HG02973 (cell line): ENCODE data around the gene SOD2.
"Not testable (repeated sequence)": the region's sequence is repeated elsewhere in the genome, so short reads cannot be mapped to it uniquely, and the experiment has no call there.

Source experiments
- ATAC-seq: cut with Tn5 transposase; IDR thresholded peaks from one replicate; pipeline ENCODE4 v1.9.1; 2021; ENCODE audit warnings: moderate library complexity; ENCODE audit not compliant: unreplicated experiment

SOD2 gene

DNA sequence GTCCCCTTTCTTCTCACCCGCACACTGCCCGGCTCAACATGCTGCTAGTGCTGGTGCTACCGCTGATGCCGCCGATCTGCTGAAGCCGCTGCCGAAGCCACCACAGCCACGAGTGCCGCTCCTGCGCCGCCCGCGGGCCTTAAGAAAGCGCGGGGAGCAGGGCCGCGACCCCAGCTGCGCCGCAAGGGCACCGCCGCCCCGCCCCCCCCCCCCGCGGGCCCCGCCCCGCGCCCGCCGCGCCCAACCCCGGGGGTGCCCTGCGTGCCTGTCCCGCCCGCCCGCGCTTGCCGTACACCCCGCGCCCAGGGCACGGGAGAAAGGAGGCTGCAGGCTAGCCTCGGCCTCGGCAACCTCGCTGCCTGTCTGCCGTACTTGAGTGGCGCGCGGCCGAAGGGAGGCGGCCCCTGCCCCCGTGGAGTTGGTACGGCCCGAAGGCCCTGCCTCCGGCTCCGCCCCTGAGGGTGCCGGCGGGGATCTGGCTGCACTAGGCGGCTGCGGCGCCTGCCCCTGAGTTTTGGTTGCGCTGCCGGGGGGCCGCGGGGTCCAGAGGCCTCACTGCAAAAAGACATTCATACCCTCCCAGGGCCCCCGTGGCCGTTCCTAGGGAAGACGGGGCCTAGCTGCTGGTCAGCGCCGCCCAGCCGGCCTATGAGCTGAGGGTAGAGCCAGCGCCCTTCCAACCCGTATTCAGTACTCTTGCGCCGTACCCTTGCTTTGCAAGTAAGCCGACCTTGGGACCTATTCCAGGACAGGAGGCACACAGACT is at the start of gene SOD2:
SOD2 (minus strand) TSS at position 114 of the 766 bp plus-strand sequence; CDS start at position 40, 74 bp downstream.
- peak; percentile 71 for ATAC-seq

- ATAC-seq: no peak
Observed at GRCh38 chr6:159742165-159742564, 49.1 kb upstream of the SOD2 start.

- ATAC-seq: no peak
Observed at GRCh38 chr6:159739341-159739740, 46.3 kb upstream of the SOD2 start.

- no peak for ATAC-seq
Observed at GRCh38 chr6:159736908-159737307, 43.9 kb upstream of the SOD2 start.

DNA sequence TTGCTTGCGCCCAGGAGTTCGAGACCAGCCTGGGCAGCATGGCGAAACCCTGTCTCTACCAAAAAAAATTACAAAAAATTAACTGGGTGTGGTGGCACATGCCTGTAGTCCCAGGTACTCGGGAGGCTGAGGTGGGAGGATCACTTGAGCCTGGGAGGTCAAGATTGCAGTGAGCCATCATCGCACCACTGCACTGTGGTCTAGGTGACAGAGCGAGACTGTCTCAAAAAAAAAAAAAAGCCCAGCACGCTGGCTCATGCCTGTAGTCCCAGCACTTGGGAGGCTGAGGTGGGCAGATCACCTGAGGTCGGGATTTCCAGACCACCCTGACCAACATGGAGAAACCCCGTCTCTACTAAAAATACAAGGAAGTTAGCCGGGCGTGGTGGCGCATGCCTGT is 40.4 kb upstream of the SOD2 start:
- not testable (repeated sequence) for ATAC-seq

GRCh38 chr6:159732550-159732949 is 39.5 kb upstream of the SOD2 start:
- not testable (repeated sequence) for ATAC-seq

- ATAC-seq: no peak
Observed at GRCh38 chr6:159730332-159730676, 37.3 kb upstream of the SOD2 start.

DNA sequence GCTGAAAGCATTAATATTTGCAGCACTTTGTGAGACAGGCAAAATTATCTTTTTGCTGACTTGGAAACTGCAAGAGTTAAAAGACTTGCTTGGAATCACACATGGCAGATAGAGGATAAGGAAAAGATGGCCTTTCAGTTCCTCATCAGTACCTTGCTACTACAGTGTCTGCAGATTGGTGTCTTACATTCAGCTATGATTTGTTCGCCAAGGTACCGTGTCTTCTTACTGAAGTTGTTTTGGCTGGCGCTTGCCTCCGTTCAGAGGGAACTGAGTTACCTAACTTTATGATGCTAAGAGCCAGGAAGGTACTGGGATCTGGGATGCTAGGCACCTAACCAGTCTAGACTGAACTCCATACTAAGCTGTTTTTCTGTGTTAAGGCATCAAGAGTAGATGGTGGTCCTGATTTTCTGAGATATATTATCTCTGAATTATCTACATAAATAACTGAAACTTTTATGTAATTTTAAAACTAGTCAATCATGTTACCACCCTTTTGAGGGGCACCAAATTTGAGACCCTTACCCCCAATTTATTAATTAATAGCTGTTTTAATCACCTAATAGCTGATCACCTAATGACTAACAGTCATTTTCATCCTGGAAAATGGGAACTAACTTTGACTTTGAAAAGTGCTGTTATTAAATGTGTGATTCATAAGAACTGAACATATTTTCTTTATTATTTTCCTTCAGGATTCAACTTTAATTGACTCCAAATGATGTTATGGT is 36.7 kb upstream of the SOD2 start:
- ATAC-seq: no peak

- no peak for ATAC-seq
Observed at GRCh38 chr6:159728531-159728964, 35.5 kb upstream of the SOD2 start.

DNA sequence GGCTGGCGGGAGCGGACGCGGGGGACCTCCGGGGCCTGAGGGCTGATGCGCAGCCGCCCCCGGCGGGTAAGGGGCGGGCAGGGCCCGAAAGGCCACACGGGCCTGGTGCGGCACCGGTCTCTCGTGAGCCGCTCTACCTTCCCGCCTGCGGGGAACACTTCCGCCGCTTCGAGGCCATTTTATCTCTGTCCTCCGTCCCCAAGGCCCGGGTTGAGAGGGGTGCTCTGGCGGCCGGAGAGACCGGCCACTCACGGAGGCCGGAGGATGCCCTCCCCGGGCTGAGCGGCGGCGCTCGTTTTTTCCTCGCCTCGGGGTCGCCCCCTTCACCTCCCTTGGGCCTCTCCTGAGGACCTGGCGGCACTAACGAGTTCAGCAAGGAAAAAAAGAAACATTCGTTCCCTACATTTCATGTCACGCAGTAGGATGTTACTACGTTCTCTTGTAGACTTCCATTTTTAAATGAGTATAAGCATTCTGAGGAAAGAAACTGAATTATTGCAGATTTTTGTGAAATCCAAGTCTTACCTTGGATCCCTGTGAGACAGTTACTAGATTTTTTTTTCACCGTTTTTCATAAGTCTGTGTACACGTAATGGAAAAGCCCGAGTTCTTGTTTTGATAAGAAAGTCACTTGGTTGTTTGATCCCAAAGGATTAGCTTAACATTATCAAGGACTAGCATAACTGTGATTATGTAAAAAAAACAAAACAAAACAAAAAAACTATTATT is 34.8 kb upstream of the SOD2 start:
- ATAC-seq: peak; percentile 29

GRCh38 chr6:159726918-159727716 is 34.1 kb upstream of the SOD2 start, which contains the start of gene WTAP:
Gene WTAP, plus strand, starts transcription at chr6:159727506. Its CDS starts 8,760 bp downstream, at chr6:159736266.
- peak; percentile 72 for ATAC-seq

GRCh38 chr6:159726255-159726917 is 33.3 kb upstream of the SOD2 start:
- ATAC-seq: peak; percentile 21

- not testable (repeated sequence) for ATAC-seq
Observed at GRCh38 chr6:159725208-159725607, 32.2 kb upstream of the SOD2 start.

DNA sequence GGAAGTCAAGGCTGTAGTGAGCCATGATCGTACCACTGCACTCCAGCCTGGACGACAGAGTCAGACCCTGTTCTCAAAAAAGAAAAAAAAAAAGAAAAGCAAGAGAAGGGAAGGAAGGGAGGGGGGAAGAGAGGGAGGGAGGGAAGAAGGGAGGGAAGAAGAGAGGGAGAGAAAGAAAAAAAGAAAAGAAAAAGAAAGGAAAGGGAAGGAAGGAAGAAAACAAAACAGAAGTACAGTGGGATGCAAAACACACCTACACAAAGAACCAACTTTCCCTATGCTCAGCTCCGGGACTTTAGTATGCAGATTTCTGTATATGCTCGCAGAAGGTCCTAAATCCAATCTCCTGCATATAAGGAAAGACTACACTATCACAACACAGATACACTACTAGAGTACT is 31.7 kb upstream of the SOD2 start:
- no peak for ATAC-seq

DNA sequence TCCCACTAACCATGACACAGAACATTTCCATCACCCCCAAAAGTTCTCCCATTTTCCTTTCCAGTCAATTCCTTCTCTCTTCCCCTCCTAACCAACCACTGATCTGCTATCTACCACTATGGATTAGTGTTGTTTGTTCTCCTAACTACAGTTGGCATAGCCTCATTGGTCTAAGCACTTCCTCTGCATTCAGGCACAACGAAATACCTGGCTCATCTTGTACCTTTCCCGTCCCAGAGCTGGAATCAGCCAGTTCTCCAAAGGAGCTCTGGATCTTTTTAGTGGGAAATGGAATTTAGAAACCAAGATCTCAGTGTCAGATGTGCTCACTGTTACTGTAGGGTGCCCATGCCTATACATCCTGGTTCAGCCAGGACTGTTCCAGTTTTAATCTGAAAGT is 30.2 kb upstream of the SOD2 start:
- no peak for ATAC-seq

DNA sequence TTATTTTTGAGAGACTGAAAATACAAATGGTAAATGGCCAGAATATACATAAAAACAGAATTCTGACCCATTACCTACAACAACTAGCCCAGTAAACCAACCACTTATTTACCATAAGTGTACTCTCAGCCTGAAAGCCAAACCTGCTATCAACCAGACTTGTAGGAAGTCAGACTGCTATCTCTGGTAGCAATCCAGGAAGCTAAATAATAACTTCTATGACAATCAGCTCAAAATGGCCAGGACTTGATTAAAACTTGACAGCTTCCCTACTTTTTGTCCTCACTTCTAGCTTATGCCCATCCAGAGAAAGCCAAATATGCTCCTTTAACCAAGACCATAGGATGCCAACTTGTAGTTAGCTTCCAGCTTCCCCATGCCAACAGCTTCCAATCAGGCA is 29.6 kb upstream of the SOD2 start:
- no peak for ATAC-seq

DNA sequence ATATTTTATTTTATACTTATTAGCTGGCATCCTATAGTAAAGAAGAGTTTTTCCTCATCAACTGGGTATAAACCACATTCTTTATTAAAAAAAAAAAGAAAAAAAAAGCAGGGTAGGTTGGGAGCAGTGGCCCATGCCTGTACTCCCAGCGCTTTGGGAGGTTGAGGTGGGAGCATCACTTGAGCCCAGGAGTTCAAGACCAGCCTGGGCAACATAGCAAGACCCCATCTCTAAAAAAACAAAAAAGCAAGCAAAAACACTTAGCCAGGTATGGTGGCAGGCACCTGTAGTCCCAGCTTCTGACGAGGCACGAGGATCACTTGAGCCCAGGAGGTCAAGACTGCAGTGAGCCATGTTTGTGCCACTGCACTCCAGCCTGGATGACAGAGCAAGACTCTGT is 28.9 kb upstream of the SOD2 start:
- not testable (repeated sequence) for ATAC-seq

DNA sequence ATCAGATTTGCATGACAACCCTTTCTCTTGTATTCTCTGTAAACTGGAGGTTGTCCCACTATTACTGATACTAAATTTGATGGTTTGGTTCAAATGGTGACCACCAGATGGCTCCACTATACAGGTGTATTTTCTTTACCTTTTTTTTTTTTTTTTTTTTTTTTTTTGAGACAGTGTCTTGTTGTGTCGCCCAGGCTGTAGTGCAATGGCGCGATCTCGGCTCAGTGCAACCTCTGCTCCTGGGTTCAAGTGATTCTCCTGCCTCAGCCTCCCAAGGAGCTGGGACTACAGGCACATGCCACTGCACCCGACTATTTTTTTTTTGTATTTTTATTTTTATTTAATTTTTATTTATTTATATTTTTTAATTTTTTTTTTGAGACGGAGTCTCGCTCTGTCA is 27.7 kb upstream of the SOD2 start:
- ATAC-seq: peak; percentile 51

GRCh38 chr6:159719287-159719686 is 26.2 kb upstream of the SOD2 start:
- ATAC-seq: no peak

- ATAC-seq: no peak
Observed at GRCh38 chr6:159718634-159719033, 25.6 kb upstream of the SOD2 start.
